HG03439 (cell line): ENCODE data around the gene C2CD3.

Experiments
- ATAC-seq: cut with Tn5 transposase; IDR thresholded peaks from one replicate; pipeline ENCODE4 v1.9.1; 2021; ENCODE audit warnings: mild to moderate bottlenecking, moderate library complexity; ENCODE audit not compliant: unreplicated experiment

C2CD3 gene

GRCh38 chr11:73965764-73966121, 205.1 kb downstream of the C2CD3 start:
- ATAC-seq: no peak

GRCh38 chr11:73965076-73965763, 205.6 kb downstream of the C2CD3 start:
- no peak for ATAC-seq

GRCh38 chr11:73963861-73964260, 206.9 kb downstream of the C2CD3 start:
- ATAC-seq: no peak
